ENCODE measurements around the gene TOX3.

Gene TOX3

DNA sequence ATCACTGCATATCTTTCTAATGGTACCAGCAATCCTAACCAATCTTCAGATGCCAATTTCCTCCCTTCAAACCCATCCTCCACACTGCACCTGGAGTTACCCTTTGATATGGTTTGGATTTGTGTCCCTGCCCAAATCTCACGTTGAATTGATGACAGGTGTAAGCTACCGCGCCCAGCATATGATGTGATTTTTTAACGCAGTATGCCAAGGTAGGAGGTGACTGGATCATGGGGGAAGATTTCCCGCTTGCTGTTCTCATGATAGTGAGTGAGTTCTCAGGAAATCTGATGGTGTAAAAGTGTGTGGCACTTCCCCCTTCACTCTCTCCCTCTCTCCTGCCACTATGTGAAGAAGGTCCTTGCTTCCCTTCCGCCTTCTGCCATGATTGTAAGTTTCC, 57.0 kb downstream of the TOX3 start:
- no peak for DNase-seq

GRCh38 chr16:52488837-52489289, 58.1 kb downstream of the TOX3 start:
- no peak for DNase-seq

- DNase-seq: no peak
Observed at GRCh38 chr16:52487849-52488457, 59.0 kb downstream of the TOX3 start.

- DNase-seq: no peak
Observed at GRCh38 chr16:52480237-52480636, 66.7 kb downstream of the TOX3 start.

GRCh38 chr16:52476111-52476510, 70.8 kb downstream of the TOX3 start:
- DNase-seq: no peak

DNA sequence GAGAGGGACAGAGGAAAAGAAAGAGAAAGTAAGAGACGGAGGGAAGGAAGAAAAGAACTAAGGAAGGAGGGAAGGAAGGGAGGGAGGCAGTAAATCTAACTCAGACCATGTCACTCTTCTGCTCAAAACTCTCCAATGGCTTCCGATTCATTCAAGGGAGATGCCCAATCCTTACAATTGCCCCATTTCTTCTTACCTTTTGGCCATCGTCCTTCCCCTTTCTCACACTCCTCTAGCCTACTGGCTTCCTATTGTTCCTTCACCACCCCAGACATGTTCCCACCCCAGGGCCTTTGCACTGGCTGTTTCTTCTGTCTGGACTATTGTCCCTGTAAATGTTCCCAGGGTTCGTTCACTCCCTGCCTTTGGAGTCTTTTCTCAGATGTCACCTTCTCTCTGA, 72.3 kb downstream of the TOX3 start:
- DNase-seq: no peak

GRCh38 chr16:52473096-52473495, 73.8 kb downstream of the TOX3 start:
- no peak for DNase-seq

- DNase-seq: no peak
Observed at GRCh38 chr16:52471650-52472370, 75.1 kb downstream of the TOX3 start.

- DNase-seq: no peak
Observed at GRCh38 chr16:52470585-52470984, 76.4 kb downstream of the TOX3 start.

GRCh38 chr16:52469775-52470174, 77.2 kb downstream of the TOX3 start:
- DNase-seq: no peak

DNA sequence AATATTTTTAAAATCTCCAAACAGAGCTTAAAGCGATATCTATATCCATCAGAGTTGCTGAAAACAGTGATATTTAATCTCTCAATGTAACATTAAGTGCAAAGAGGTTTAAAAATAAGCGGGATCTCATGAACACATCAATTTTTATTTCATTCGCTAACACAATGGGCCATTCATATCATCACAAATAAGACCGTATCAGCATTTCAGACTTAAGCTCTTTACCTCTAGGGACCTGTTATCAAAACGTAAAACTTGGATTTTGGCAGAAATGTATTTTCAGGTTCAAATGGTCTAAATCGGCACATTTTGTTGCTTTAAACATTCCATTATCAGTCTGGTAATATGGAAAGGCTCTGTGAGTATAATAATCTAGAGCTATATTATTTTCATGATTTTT, 77.9 kb downstream of the TOX3 start:
- no peak for DNase-seq

GRCh38 chr16:52467753-52468152, 79.2 kb downstream of the TOX3 start:
- no peak for DNase-seq

- no peak for DNase-seq
Observed at GRCh38 chr16:52466994-52467393, 79.9 kb downstream of the TOX3 start.

- DNase-seq: no peak
Observed at GRCh38 chr16:52465711-52466267, 81.2 kb downstream of the TOX3 start.

DNA sequence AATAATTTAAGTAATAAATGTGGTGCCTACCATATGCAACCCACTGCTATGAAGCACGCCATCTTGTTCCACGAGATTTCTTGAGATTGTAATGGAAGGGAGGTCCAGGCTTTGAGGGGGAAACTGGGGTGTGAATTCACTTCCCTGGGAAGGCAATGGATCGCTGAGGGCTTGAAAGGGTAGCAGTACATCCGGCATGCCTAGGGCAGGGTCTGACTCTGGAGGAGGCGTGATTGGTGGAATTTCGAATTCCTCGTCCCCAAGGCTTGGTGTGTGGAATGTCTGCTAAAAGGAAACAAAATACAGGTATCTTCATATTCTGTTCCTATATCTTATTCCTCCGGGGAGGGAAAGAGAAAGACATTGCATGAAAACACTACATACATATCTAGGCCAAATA, 83.0 kb downstream of the TOX3 start:
- no peak for DNase-seq

DNA sequence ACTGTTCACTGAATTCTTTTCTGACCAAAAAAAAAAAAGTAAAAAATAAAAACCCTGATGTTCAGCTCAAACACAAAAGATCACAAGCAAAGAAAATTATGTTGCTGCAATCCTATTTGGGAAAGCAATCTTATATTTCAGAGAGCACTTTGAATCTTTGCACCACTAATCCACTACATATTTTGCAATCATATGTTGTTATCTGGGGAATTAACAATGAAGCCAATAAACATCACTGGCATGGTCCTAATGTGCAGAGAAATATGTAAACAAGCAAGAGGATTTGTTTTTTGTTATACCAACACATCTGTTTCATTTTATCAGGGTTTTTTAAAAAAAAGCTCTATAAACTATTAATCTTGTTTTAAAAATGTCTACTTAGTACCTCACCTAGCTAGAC, 84.1 kb downstream of the TOX3 start:
- DNase-seq: no peak

DNA sequence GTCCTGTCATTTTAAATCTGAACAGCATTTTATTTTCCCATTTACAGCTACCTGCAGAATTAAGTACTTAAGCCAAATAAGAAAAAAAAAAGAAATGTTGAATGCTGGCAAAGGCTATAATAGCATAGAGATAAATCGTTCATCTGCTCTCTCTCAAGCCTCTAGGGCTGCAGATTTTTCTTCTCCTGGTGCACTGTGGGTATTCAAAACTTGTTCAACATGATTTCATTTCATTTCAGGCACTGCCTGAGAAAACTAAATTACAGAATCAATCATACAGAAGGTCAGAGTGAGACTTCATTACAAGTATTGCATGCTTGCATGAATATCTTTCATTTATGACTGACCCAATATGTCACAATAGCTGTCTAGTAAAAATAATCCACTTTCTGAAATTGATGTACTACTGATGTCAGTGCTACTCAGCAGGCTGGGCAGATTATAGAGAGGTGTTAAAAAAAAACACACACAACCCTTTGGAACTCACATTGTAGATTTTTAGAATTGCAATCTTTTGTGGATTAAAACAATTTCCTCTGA, 86.2 kb downstream of the TOX3 start:
- DNase-seq: no peak

DNA sequence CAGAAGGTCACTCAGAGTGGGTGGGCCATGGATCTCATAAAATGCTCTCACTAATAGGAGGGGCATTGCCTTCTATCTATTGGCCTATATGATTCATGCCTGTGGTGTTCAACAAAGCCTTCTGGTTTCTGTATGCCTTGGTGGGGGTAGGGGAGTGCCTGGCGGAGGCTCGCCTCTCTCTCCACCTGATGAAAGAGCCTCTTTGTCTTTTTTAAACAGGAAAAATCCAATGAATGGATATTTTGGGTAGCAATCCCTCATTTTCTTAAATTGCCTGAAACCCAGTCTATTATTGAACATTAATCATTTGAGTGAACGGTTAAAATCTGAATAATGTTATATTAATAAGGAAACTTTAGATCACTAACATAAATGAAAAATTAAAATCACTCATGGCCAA, 90.6 kb downstream of the TOX3 start:
- DNase-seq: no peak

DNA sequence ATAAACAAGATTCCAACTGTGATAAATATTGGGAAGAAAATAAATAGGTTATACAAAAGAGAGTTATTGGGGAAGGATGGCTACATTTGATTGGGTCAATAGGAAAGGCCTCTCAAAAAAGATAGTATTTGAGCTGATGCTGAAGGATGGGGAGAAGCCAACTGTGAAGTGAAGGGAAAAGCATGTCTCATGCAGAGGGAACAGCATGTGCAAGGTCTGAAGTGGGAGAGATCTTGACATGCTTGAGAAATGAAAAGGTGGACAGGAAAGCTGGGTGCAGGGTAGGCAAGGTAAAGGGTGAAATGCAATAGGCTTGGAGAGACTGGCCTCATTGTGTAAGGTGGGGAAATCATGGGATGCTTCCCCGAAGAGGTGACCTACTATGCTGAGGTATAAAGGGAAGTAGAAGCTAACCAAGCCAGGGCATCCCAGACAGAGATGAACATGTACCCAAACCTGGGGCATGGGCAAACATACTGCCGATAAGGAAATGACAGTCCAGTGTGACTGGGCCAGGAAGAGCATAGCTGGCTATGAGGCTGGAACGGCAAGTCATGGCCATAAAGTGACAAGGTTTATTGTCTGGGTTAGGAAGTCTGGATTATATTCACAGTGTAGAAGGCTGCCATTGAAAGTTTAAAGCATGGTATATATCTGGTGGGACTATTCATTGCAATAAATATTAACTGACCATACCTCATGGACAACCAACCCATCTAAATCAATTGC, 91.2 kb downstream of the TOX3 start:
- DNase-seq: no peak

DNA sequence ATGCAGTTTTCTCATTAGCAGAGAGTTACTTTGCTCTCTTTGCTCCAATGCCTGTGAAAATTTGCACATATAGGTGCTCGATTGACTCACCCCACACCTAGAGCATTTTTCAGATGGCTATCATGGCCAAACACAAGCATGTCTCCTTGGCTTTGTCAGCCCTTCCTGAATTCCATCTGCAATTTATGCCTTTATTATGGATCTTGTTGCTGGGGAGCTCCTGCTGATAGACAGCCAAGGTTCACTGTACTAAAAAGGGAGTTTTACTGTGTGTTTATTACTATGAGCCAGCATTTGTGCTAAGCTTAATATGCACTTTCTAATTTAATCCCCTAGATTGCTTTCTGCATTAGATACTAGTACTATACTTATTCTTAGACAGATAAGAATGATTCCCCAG, 93.3 kb downstream of the TOX3 start:
- DNase-seq: no peak

- no peak for DNase-seq
Observed at GRCh38 chr16:52451971-52452421, 94.9 kb downstream of the TOX3 start.

- DNase-seq: no peak
Observed at GRCh38 chr16:52450916-52451315, 96.0 kb downstream of the TOX3 start.

- no peak for DNase-seq
Observed at GRCh38 chr16:52450241-52450640, 96.7 kb downstream of the TOX3 start.

- DNase-seq: no peak
Observed at GRCh38 chr16:52446080-52446479, 100.9 kb downstream of the TOX3 start.

Data from activated CD8-positive, alpha-beta memory T cell treated with anti-CD3 and anti-CD28 coated beads, Interleukin-2, amount 50 U/mL, for 4 hours (primary cell).